GM12864 (cell line): Measurements from ENCODE around the gene DIAPH1.

Experiments used
- DNase-seq: peaks from one replicate; pipeline ENCODE4 v3.0.0-alpha.2; 2011; ENCODE audit warnings: low read depth
- H3K4me3 ChIP-seq: 2 replicates; pipeline ENCODE4 v1.5.1; 2011; ENCODE audit warnings: mild to moderate bottlenecking, low read depth, low read length, control low read depth
- CTCF ChIP-seq: IDR thresholded peaks from 2 replicates; pipeline ENCODE4 v1.5.1; 2011; ENCODE audit warnings: low read depth, mild to moderate bottlenecking, moderate library complexity, low read length, control low read depth, inconsistent platforms; ENCODE audit errors: missing control alignments

DIAPH1 gene

GRCh38 chr5:141508440-141508797 lies 110.4 kb downstream of the DIAPH1 start:
- DNase-seq, result no peak
- H3K4me3 ChIP-seq, result peak overlapping the region; percentile 23
- no peak for TF ChIP-seq CTCF

DNA sequence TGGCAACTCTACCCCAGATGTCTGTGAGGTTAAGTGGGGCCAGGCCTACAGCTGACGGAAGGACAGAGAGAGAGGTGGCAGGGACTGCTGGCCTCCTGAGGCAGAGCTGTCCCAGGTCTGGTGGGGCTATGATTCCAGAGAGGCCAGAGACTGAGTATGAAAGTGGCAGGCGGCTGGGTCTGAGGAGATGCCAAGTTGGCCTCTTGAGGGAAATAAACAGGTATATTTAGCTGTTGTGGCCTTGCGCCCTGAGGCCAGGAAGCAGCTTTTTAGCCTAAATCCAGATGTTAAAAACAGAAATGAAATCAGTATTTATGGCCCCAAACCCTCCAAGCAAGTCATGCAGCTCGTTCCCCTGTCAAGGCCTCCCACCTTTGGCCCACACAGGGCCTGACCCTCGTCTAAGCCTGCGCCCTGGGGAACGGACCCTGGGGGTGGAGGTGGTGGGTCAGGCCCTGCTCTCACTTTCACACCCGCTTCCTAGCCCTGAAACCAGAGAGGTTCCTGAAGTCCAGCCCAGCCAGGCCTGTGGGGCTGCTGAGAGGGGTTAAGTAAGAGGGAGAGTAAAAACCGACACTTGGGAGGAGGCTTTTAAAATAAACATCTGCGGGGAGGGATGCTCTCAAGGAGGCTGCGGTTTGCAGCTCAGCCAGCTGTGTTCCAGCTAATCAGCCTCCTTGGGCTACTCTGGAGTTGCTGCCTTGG lies 111.3 kb downstream of the DIAPH1 start:
- DNase-seq, result no peak
- peak overlapping the region; percentile 23 for H3K4me3 ChIP-seq
- TF ChIP-seq CTCF, result no peak

DNA sequence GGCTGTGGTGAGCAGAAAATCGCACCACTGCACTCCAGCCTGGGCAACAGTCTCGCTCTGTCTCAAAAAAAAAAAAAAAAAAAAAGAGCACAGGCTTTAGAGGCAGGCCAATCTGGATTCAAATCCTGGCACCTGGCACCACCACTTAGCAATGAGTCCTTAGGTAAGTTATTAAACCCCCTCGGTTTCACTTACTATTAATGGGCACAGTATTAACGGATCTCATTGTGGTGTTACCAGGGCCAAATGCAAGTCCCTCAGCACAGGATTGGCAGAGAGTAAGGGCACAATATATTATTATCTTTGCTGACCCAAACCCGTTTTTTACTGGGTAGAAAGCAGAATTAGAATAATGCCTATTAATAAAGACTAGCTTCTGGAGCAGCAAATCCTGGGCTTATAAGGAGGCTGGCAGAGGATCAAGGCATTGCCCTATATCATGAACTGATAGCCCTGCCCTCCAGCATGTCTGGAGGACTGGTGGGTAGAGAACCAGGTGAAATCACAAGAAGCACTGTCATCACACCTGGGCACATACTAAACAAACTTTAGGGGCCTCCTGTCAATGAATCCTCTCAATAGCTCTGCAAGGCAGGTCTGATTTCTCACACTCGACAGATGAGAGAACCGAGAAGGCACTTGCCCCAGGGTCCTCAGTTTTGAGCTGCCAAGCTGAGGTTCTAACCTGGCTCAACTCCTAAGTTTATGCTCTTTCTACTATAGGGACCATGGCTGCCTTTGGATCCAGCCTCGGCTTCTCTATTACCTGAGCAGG lies 112.2 kb downstream of the DIAPH1 start:
- DNase-seq, result no peak
- no peak for TF ChIP-seq CTCF
- no peak overlapping the region for H3K4me3 ChIP-seq

GRCh38 chr5:141504216-141504615 lies 114.6 kb downstream of the DIAPH1 start:
- no peak for DNase-seq
- TF ChIP-seq CTCF, result no peak
- H3K4me3 ChIP-seq, result no peak overlapping the region

GRCh38 chr5:141503681-141504080 lies 115.1 kb downstream of the DIAPH1 start:
- DNase-seq, result no peak
- no peak overlapping the region for H3K4me3 ChIP-seq
- TF ChIP-seq CTCF, result no peak

DNA sequence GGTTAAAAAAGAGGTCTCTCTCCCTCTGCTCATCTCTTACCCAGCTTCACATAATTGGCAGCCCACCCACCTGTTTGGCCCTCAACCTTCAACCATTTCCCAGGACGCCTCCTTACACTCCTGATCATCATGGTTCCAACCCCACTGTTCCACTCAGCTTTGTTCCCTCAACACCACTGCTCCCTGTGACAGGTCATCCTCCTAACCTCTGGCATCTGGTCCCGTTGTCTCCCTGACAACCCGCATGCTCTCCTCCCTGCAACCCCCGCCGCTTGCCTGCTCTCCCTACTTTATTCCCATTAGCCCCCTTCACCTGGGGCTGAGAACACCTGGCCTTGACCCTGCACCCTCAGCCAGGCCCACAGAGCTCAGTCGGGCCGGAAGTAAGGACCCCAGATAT lies 117.0 kb downstream of the DIAPH1 start:
- DNase-seq, result no peak
- no peak for TF ChIP-seq CTCF
- H3K4me3 ChIP-seq, result no peak overlapping the region
